Activated B cell treated with CpG ODN at 0.5 μM for 24 hours (primary cell): Measurements from ENCODE around the gene NFIA. TPM values are rescaled to one million over a fixed set of nuclear protein-coding genes. Genes with fewer than 3 reads are reported as not detected.

Experiments
- ATAC-seq: fragments of 200-7000 bp; cut with Tn5 transposase; one replicate; pipeline ENCODE4 v1.10.0; 2021; ENCODE audit warnings: low read depth, mild to moderate bottlenecking, moderate library complexity
- CTCF ChIA-PET: fragments of 350-600 bp; sonication (Branson Sonifier 250); formaldehyde crosslinking; loops from one replicate; lab custom pipeline; 2021; ENCODE audit warnings: antibody characterized with exemption; lab: Charles Lee
- POLR2A ChIA-PET: fragments of 350-600 bp; sonication (Branson Sonifier 250); formaldehyde crosslinking; loops from one replicate; lab custom pipeline; 2021; ENCODE audit warnings: antibody characterized with exemption; lab: Charles Lee
- DNase-seq: peaks from one replicate; pipeline ENCODE4 v3.0.0; 2022
- H3K27ac Mint-ChIP-seq: one replicate; pipeline ENCODE4 v1.8.0; 2020; ENCODE audit warnings: mixed read lengths
- H3K27me3 Mint-ChIP-seq: one replicate; pipeline ENCODE4 v1.8.0; 2021; ENCODE audit warnings: mixed read lengths
- H3K36me3 Mint-ChIP-seq: one replicate; pipeline ENCODE4 v1.8.0; 2021; ENCODE audit warnings: low read depth, mixed read lengths
- H3K4me1 Mint-ChIP-seq: one replicate; pipeline ENCODE4 v1.8.0; 2021; ENCODE audit warnings: mixed read lengths
- H3K4me3 Mint-ChIP-seq: one replicate; pipeline ENCODE4 v1.8.0; 2020; ENCODE audit warnings: mild to moderate bottlenecking, mixed read lengths
- H3K9me3 Mint-ChIP-seq: one replicate; pipeline ENCODE4 v1.8.0; 2020; ENCODE audit warnings: mixed read lengths
- intact Hi-C: fragments of 100-400 bp; cut with micrococcal nuclease; formaldehyde crosslinking; loops from one replicate; pipeline ENCODE4 v1.15.1; 2024
- total RNA-seq: library from RNA; stranded (reverse); gene quantifications from 2 replicates; pipeline ENCODE4 v1.2.3, GENCODE V29; 2022
- TF ChIP-seq, protein P1 (sequence below): fragments of 200-600 bp; IDR thresholded peaks from one replicate; pipeline ENCODE4 v1.8.0; 2022; ENCODE audit warnings: antibody characterized with exemption, mild to moderate bottlenecking

The NFIA gene
- total RNA-seq, 1 donor from 2014 or later = 0.13 TPM

DNA sequence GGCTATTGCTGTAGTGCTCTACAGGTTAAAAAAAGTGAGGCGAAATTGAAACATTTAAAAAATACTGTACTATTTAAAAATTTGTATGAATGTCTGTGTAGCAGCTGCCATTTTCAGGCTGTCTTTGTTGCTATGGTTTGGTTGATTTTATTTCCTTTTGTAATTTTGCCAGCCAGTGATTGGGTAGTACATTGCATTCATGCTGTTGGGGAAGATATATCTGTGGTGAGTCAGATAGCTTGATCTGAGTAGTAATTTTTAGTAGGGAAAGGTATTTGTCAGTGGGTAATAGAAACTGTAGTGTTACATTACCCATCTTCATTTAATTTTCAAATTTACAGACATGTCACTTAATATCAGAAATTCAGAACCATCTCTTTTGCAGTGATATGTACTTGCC lies 15.0 kb downstream of the NFIA start:
- ChIA-PET CTCF (no interaction called here), POLR2A (no interaction called here)
- H3K27me3 Mint-ChIP-seq = peaks cover 12% of the 10 kb centered on the region
- no peaks in the 10 kb centered on the region for H3K9me3 Mint-ChIP-seq
- no peak overlapping the region for H3K27ac Mint-ChIP-seq
- TF ChIP-seq, protein P1, sequence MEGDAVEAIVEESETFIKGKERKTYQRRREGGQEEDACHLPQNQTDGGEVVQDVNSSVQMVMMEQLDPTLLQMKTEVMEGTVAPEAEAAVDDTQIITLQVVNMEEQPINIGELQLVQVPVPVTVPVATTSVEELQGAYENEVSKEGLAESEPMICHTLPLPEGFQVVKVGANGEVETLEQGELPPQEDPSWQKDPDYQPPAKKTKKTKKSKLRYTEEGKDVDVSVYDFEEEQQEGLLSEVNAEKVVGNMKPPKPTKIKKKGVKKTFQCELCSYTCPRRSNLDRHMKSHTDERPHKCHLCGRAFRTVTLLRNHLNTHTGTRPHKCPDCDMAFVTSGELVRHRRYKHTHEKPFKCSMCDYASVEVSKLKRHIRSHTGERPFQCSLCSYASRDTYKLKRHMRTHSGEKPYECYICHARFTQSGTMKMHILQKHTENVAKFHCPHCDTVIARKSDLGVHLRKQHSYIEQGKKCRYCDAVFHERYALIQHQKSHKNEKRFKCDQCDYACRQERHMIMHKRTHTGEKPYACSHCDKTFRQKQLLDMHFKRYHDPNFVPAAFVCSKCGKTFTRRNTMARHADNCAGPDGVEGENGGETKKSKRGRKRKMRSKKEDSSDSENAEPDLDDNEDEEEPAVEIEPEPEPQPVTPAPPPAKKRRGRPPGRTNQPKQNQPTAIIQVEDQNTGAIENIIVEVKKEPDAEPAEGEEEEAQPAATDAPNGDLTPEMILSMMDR = no peak
- H3K36me3 Mint-ChIP-seq = no peaks in the 10 kb centered on the region
- no peaks in the 10 kb centered on the region for H3K4me1 Mint-ChIP-seq
- H3K4me3 Mint-ChIP-seq = no peak overlapping the region
- ATAC-seq = no peak
- no peak for DNase-seq
- intact Hi-C loops = no loop called here

DNA sequence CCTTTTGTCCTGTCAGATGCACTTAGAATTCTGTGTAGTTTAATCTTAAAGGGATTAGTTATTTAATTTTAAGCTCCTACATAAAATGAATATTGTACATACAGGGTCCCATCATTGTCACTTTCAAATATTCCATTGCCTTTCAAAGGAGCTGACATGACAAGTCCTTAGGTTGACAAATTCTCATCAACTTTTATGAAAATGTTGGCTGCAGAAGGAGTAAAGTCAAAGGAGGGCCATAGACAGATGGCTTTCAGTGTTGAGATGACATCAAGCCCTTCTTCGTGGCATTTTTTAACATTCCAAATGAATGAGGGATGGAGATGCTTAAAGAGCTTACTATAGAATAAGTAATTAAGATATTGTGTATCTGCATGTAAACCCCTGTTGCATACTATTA lies 15.4 kb downstream of the NFIA start:
- Mint-ChIP-seq H3K27me3 (peaks cover 12% of the 10 kb centered on the region), H3K4me3 (no peak overlapping the region), H3K27ac (no peak overlapping the region), H3K4me1 (no peaks in the 10 kb centered on the region), H3K36me3 (no peaks in the 10 kb centered on the region), H3K9me3 (no peaks in the 10 kb centered on the region)
- ChIA-PET CTCF (no interaction called here), POLR2A (no interaction called here)
- intact Hi-C loops = no loop called here
- ATAC-seq = no peak
- no peak for DNase-seq
- TF ChIP-seq, protein P1 = no peak

DNA sequence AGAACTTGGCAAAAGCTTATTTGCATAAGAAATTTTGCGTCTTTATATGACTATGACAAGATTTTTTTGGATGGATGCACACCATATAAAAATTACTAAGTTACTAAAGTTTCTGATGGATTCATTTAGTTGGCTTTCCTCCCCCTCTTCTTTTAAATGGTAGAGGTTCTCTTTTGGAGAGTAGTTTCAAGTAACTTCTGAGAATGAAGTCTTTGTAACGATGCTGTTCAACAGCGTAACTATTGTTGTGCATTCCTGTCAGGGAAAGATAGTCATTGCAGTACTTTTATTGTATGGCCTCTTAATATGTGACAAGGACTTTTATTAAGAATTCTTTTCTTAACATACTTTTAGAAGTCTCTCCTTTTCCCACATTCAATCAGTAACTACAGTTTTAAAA lies 16.0 kb downstream of the NFIA start:
- Mint-ChIP-seq H3K36me3 (no peaks in the 10 kb centered on the region), H3K27me3 (peaks cover 12% of the 10 kb centered on the region), H3K27ac (no peak overlapping the region), H3K9me3 (no peaks in the 10 kb centered on the region), H3K4me3 (no peak overlapping the region), H3K4me1 (no peaks in the 10 kb centered on the region)
- TF ChIP-seq, protein P1 = no peak
- CTCF ChIA-PET = no interaction called here
- POLR2A ChIA-PET = no interaction called here
- intact Hi-C loops = no loop called here
- DNase-seq (no peak), ATAC-seq (no peak)

DNA sequence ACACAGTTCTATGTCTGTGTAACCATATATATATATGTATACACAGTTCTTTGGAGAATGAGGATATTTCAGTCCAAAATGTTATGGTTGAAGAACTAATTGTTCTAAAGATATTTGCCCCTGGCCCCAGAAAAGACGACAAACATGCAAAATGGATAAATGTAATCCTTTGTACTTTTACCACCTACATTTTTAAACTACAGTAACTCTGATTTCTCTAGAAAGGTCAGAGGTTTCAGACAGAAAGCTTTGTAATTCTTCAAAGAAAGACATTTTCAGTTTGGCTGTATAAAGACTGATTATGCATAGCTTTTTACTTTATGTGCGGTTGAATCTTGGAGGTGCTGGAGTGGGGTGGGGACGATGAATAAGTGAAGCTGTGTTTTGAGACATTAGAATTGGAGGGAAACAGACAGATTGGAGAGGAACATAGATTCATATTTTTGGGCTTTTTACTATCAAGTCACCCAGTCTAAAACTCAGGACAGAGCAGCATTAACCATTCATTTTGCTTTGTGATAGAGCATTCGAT lies 16.6 kb downstream of the NFIA start:
- no peak for DNase-seq
- ATAC-seq = no peak
- Mint-ChIP-seq H3K9me3 (no peaks in the 10 kb centered on the region), H3K36me3 (no peaks in the 10 kb centered on the region), H3K4me3 (no peak overlapping the region), H3K27ac (no peak overlapping the region), H3K4me1 (no peaks in the 10 kb centered on the region), H3K27me3 (peaks cover 11% of the 10 kb centered on the region)
- CTCF ChIA-PET = no interaction called here
- intact Hi-C loops = no loop called here
- POLR2A ChIA-PET = no interaction called here
- TF ChIP-seq, protein P1 = no peak

DNA sequence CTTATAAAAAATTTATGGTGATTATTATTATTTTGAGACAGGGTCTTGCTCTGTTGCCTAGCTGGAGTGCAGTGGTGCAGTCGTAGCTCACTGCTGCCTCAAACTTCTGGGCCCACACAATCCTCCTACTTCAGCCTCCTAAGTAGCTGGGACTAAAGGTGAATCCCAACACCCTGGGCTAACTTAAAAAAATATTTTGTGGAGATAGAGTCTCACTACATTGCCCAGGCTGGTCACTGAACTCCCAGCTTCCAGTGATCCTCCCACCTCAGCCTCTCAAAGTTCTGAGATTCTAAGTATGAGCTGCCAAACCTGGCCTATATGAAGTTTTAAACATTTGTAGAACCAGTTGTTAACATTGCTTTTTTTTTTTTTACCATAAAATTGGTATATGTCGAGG lies 18.2 kb downstream of the NFIA start:
- POLR2A ChIA-PET = no interaction called here
- H3K27ac Mint-ChIP-seq = no peak overlapping the region

More for the DNA sequence above, 18.2 kb downstream of the NFIA start:
- no peak for DNase-seq
- H3K9me3 Mint-ChIP-seq = no peaks in the 10 kb centered on the region
- CTCF ChIA-PET = no interaction called here
- no peak overlapping the region for H3K4me3 Mint-ChIP-seq
- H3K4me1 Mint-ChIP-seq = no peaks in the 10 kb centered on the region
- H3K27me3 Mint-ChIP-seq = peaks cover 6% of the 10 kb centered on the region
- TF ChIP-seq, protein P1 = no peak
- intact Hi-C loops = no loop called here
- no peak for ATAC-seq
- no peaks in the 10 kb centered on the region for H3K36me3 Mint-ChIP-seq
